IMR-90 (cell line): ENCODE results near the gene PRKCE. TPM values are rescaled to one million over a fixed set of nuclear protein-coding genes. Genes with fewer than 3 reads are reported as not detected.

ENCODE experiments used
- ATAC-seq: fragments of 200-7000 bp; cut with Tn5 transposase; 2 replicates; pipeline ENCODE4 v1.9.1; 2020; ENCODE audit warnings: low read depth, mild to moderate bottlenecking, moderate library complexity
- BruUV-seq: library from RNA; stranded (reverse); fragments of 400-500 nt; replicated peaks from 2 replicates; lab custom pipeline; 2021; lab: Mats Ljungman, UMichigan
- CTCF ChIA-PET: fragments of 300-600 bp; formaldehyde crosslinking; extraction: SDS; loops from one replicate; lab custom pipeline; 2021; ENCODE audit warnings: antibody characterized with exemption; lab: Yijun Ruan, JAX
- POLR2A ChIA-PET: fragments of 300-600 bp; sonication (Branson Sonifier 250); formaldehyde crosslinking; loops from one replicate; lab custom pipeline; 2022; ENCODE audit warnings: antibody characterized with exemption; ENCODE audit not compliant: unreplicated experiment; lab: Charles Lee
- DNase-seq: peaks from one replicate; pipeline ENCODE4 v3.0.0; 2013
- H2AFZ ChIP-seq: replicated peaks from 2 replicates; pipeline ENCODE3; 2013; ENCODE audit warnings: low read length, mild to moderate bottlenecking; ENCODE audit not compliant: poor library complexity
- H2AK5ac ChIP-seq: 2 replicates; pipeline ENCODE4 v1.6.1; 2013; ENCODE audit warnings: low read depth, low read length, inconsistent platforms
- H2AK9ac ChIP-seq: replicated peaks from 2 replicates; pipeline ENCODE3; 2013; ENCODE audit warnings: mild to moderate bottlenecking, low read depth, low read length, moderate library complexity; ENCODE audit not compliant: poor library complexity
- H2BK120ac ChIP-seq: 2 replicates; pipeline ENCODE4 v1.6.1; 2013; ENCODE audit warnings: low read depth, low read length, inconsistent platforms
- H2BK15ac ChIP-seq: 3 replicates; pipeline ENCODE4 v1.6.1; 2013; ENCODE audit warnings: low read depth, low read length, inconsistent platforms
- H2BK20ac ChIP-seq: 2 replicates; pipeline ENCODE4 v1.6.1; 2013; ENCODE audit warnings: low read depth, mild to moderate bottlenecking, inconsistent platforms, low read length, moderate library complexity
- H2BK5ac ChIP-seq: 2 replicates; pipeline ENCODE4 v1.6.1; 2013; ENCODE audit warnings: mild to moderate bottlenecking, low read depth, low read length, inconsistent platforms; ENCODE audit not compliant: poor library complexity, severe bottlenecking
- H3K14ac ChIP-seq: replicated peaks from 2 replicates; pipeline ENCODE4 v1.6.1; 2013; ENCODE audit warnings: low read depth, low read length, inconsistent platforms
- H3K18ac ChIP-seq: 2 replicates; pipeline ENCODE4 v1.6.1; 2013; ENCODE audit warnings: low read depth, low read length, control low read depth
- H3K23ac ChIP-seq: 2 replicates; pipeline ENCODE4 v1.6.1; 2013; ENCODE audit warnings: low read depth, low read length, inconsistent platforms
- H3K27ac ChIP-seq: 2 replicates; pipeline ENCODE4 v1.5.1; 2013; ENCODE audit warnings: mild to moderate bottlenecking, control low read depth, low read length; ENCODE audit not compliant: insufficient read depth
- H3K27me3 ChIP-seq: 2 replicates; pipeline ENCODE4 v1.6.1; 2013; ENCODE audit warnings: low read length; ENCODE audit not compliant: control insufficient read depth, insufficient read depth
- H3K36me3 ChIP-seq: 2 replicates; pipeline ENCODE4 v1.6.1; 2013; ENCODE audit warnings: low read length, mixed read lengths; ENCODE audit not compliant: control insufficient read depth, insufficient read depth
- H3K4ac ChIP-seq: 2 replicates; pipeline ENCODE4 v1.6.1; 2013; ENCODE audit warnings: low read depth, low read length, inconsistent platforms
- H3K4me1 ChIP-seq: 2 replicates; pipeline ENCODE4 v1.6.1; 2013; ENCODE audit warnings: low read length, mixed read lengths; ENCODE audit not compliant: control insufficient read depth, insufficient read depth
- H3K4me2 ChIP-seq: 2 replicates; pipeline ENCODE4 v1.6.1; 2013; ENCODE audit warnings: low read depth, mild to moderate bottlenecking, control low read depth, low read length, moderate library complexity
- H3K4me3 ChIP-seq: 2 replicates; pipeline ENCODE4 v1.5.1; 2013; ENCODE audit warnings: low read depth, mild to moderate bottlenecking, control low read depth, low read length, moderate library complexity; ENCODE audit not compliant: insufficient read depth
- H3K56ac ChIP-seq: 2 replicates; pipeline ENCODE4 v1.6.1; 2013; ENCODE audit warnings: low read length, inconsistent platforms; ENCODE audit not compliant: insufficient read depth; ENCODE audit errors: extremely low read depth
- H3K79me1 ChIP-seq, 2 experiments: 2 replicates each; pipeline ENCODE4 v1.6.1; 2013; ENCODE audit warnings: low read length in 2 of 2, inconsistent platforms in 1 of 2, low read depth in 1 of 2
- H3K9ac ChIP-seq: 2 replicates; pipeline ENCODE4 v1.6.1; 2013; ENCODE audit warnings: low read depth, low read length, control low read depth
- H3K9me1 ChIP-seq: 2 replicates; pipeline ENCODE4 v1.6.1; 2013; ENCODE audit warnings: low read length, inconsistent platforms; ENCODE audit not compliant: insufficient read depth
- H3K9me3 ChIP-seq: 2 replicates; pipeline ENCODE4 v1.6.1; 2013; ENCODE audit warnings: low read length; ENCODE audit not compliant: control insufficient read depth, insufficient read depth
- H4K20me1 ChIP-seq: 2 replicates; pipeline ENCODE4 v1.6.1; 2013; ENCODE audit warnings: low read length, inconsistent platforms; ENCODE audit not compliant: insufficient read depth
- H4K5ac ChIP-seq: 2 replicates; pipeline ENCODE4 v1.6.1; 2013; ENCODE audit warnings: mild to moderate bottlenecking, low read depth, low read length, control low read depth
- H4K8ac ChIP-seq, 2 experiments: 2 replicates each; pipeline ENCODE4 v1.6.1; 2013; ENCODE audit warnings: low read depth in 2 of 2, low read length in 2 of 2, control low read depth in 1 of 2, inconsistent platforms in 1 of 2
- H4K91ac ChIP-seq: 2 replicates; pipeline ENCODE4 v1.6.1; 2013; ENCODE audit warnings: low read depth, low read length, inconsistent platforms; ENCODE audit not compliant: insufficient read depth
- BHLHE40 ChIP-seq: fragments of 150-350 bp; IDR thresholded peaks from 2 replicates; pipeline ENCODE4 v1.6.1; 2016; ENCODE audit warnings: mild to moderate bottlenecking, low read depth, low read length
- CEBPB ChIP-seq: IDR thresholded peaks from 2 replicates; pipeline ENCODE4 v1.6.1; 2012; ENCODE audit warnings: low read depth, low read length, improper control_type of control experiment
- FOS ChIP-seq: fragments of 150-350 bp; IDR thresholded peaks from 2 replicates; pipeline ENCODE4 v1.6.1; 2016; ENCODE audit warnings: low read depth, low read length
- MAFK ChIP-seq: IDR thresholded peaks from 2 replicates; pipeline ENCODE4 v1.6.1; 2012; ENCODE audit warnings: low read depth, low read length, improper control_type of control experiment
- MXI1 ChIP-seq: IDR thresholded peaks from 2 replicates; pipeline ENCODE4 v1.6.1; 2012; ENCODE audit warnings: low read depth, mild to moderate bottlenecking, low read length, moderate library complexity, borderline replicate concordance
- NFE2L2 ChIP-seq: fragments of 150-350 bp; IDR thresholded peaks from 2 replicates; pipeline ENCODE4 v1.6.1; 2016; ENCODE audit warnings: low read depth, mild to moderate bottlenecking, low read length
- POLR2A ChIP-seq: IDR thresholded peaks from 2 replicates; pipeline ENCODE4 v1.6.1; 2012; ENCODE audit warnings: mild to moderate bottlenecking, low read depth, low read length
- RAD21 ChIP-seq: IDR thresholded peaks from 2 replicates; pipeline ENCODE4 v1.6.1; 2012; ENCODE audit warnings: low read length, improper control_type of control experiment
- RFX5 ChIP-seq: IDR thresholded peaks from 2 replicates; pipeline ENCODE4 v1.8.0; 2012; ENCODE audit warnings: low read depth, mild to moderate bottlenecking, low read length, moderate library complexity
- SMC3 ChIP-seq: fragments of 150-350 bp; IDR thresholded peaks from 2 replicates; pipeline ENCODE4 v1.6.1; 2016; ENCODE audit warnings: low read depth, mild to moderate bottlenecking, antibody characterized with exemption, low read length, moderate library complexity
- WGBS, 2 experiments: methylation state at CpG; one replicate each; pipeline versions ENCODE4 v1.1.5 to v1.1.7; 2013; ENCODE audit warnings: missing lambda C conversion rate in 2 of 2; ENCODE audit not compliant: insufficient read length in 1 of 2; ENCODE audit errors: extremely low coverage in 2 of 2; 5-methylcytosine and 5-hydroxymethylcytosine counted together
- dilution Hi-C: fragments of 300-500 bp; cut with HindIII; formaldehyde crosslinking; loops from one replicate; pipeline ENCODE4 v1.14.3; 2018; ENCODE audit warnings: low sequenced_read_pairs; ENCODE audit not compliant: unreplicated experiment
- in situ Hi-C: fragments of 300-500 bp; cut with MboI; formaldehyde crosslinking; loops from 3 replicates; pipeline ENCODE4 v1.14.3; 2019; ENCODE audit warnings: low sequenced_read_pairs, inconsistent platforms, mixed read lengths
- intact Hi-C: fragments of 100-400 bp; cut with micrococcal nuclease; formaldehyde crosslinking; loops from 2 replicates; pipeline ENCODE4 v1.10.0; 2022
- polyA plus RNA-seq, 3 experiments: library from polyadenylated mRNA; depleted of rRNA; stranded (reverse); fragments of >200 nt; gene quantifications; 2 replicates each; pipeline ENCODE4 v1.2.3, GENCODE V29; 2012; ENCODE audit warnings: low replicate concordance in 1 of 3
- total RNA-seq: library from RNA; depleted of rRNA; stranded (reverse); fragments of >200 nt; gene quantifications from 2 replicates; pipeline ENCODE4 v1.2.3, GENCODE V29; 2012
- TF ChIP-seq, protein P1 (sequence below): conservative IDR thresholded peaks from 2 replicates; pipeline ENCODE4 v1.5.1; 2012; ENCODE audit warnings: mild to moderate bottlenecking, low read depth, low read length, improper control_type of control experiment
- TF ChIP-seq, protein P2 (sequence below): fragments of 150-350 bp; IDR thresholded peaks from 2 replicates; pipeline ENCODE4 v1.6.1; 2016; ENCODE audit warnings: low read depth, mild to moderate bottlenecking, low read length, moderate library complexity, borderline replicate concordance
- TF ChIP-seq, protein P3 (sequence below): fragments of 150-350 bp; IDR thresholded peaks from 2 replicates; pipeline ENCODE4 v1.6.1; 2017; ENCODE audit warnings: mild to moderate bottlenecking, antibody characterized with exemption, low read length, low read depth

PRKCE gene
- total and polyA plus RNA-seq, 2 of the 4 experiments (the other 2 are of a cell fraction): 8.1 to 32.4 TPM

DNA sequence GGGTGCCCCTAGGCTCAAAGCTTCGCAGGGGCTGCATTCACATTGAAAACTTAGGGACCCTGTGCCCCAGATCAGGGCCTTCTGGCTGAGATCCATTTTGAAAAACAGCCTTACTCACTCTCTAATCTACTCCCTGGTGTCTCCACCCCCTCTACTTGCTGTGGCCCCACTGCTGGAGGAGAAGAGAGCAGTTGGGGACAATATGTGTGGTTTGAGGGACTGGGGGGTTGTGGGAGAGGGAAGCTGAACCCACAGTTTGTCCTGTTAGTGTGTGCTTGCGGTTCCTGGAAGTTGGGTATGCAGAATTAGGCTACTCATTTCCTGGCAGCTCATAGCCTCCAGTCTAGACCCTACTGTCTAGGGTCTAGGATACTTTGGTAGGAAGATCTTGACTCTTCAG, 211.4 kb downstream of the PRKCE start:
- CTCF ChIA-PET: no interaction called here
- no peaks in the 10 kb centered on the region for H4K20me1 ChIP-seq
- H3K27me3 ChIP-seq: no peaks in the 10 kb centered on the region
- H4K5ac ChIP-seq: no peak overlapping the region
- H3K9ac ChIP-seq: no peak overlapping the region
- no peak overlapping the region for H2BK15ac ChIP-seq
- H3K14ac ChIP-seq: no peak overlapping the region
- H3K4me1 ChIP-seq: peaks cover 3% of the 10 kb centered on the region; the same call in 1 of the 2 replicates
- H2AFZ ChIP-seq: no peak overlapping the region
- no CpG with 5 or more reads among the region's 2 CpGs for WGBS, 2 experiments
- H3K4ac ChIP-seq: no peak overlapping the region
- no peak overlapping the region for H3K4me2 ChIP-seq
- no peak overlapping the region for H2BK120ac ChIP-seq
- H3K27ac ChIP-seq: no peak overlapping the region
- no peaks in the 10 kb centered on the region for H3K36me3 ChIP-seq
- no peak for TF ChIP-seq RFX5
- TF ChIP-seq MAFK: no peak
- no peak for TF ChIP-seq NFE2L2
- TF ChIP-seq, protein P1, sequence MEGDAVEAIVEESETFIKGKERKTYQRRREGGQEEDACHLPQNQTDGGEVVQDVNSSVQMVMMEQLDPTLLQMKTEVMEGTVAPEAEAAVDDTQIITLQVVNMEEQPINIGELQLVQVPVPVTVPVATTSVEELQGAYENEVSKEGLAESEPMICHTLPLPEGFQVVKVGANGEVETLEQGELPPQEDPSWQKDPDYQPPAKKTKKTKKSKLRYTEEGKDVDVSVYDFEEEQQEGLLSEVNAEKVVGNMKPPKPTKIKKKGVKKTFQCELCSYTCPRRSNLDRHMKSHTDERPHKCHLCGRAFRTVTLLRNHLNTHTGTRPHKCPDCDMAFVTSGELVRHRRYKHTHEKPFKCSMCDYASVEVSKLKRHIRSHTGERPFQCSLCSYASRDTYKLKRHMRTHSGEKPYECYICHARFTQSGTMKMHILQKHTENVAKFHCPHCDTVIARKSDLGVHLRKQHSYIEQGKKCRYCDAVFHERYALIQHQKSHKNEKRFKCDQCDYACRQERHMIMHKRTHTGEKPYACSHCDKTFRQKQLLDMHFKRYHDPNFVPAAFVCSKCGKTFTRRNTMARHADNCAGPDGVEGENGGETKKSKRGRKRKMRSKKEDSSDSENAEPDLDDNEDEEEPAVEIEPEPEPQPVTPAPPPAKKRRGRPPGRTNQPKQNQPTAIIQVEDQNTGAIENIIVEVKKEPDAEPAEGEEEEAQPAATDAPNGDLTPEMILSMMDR: no peak
- TF ChIP-seq, protein P2, sequence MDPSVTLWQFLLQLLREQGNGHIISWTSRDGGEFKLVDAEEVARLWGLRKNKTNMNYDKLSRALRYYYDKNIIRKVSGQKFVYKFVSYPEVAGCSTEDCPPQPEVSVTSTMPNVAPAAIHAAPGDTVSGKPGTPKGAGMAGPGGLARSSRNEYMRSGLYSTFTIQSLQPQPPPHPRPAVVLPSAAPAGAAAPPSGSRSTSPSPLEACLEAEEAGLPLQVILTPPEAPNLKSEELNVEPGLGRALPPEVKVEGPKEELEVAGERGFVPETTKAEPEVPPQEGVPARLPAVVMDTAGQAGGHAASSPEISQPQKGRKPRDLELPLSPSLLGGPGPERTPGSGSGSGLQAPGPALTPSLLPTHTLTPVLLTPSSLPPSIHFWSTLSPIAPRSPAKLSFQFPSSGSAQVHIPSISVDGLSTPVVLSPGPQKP: no peak
- no peak for TF ChIP-seq MXI1
- no peak for TF ChIP-seq SMC3
- no peak for TF ChIP-seq FOS
- TF ChIP-seq, protein P3, sequence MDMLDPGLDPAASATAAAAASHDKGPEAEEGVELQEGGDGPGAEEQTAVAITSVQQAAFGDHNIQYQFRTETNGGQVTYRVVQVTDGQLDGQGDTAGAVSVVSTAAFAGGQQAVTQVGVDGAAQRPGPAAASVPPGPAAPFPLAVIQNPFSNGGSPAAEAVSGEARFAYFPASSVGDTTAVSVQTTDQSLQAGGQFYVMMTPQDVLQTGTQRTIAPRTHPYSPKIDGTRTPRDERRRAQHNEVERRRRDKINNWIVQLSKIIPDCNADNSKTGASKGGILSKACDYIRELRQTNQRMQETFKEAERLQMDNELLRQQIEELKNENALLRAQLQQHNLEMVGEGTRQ: no peak
- no peak for TF ChIP-seq BHLHE40
- TF ChIP-seq CEBPB: no peak
- TF ChIP-seq RAD21: no peak
- TF ChIP-seq POLR2A: no peak
- no peak overlapping the region for H2AK9ac ChIP-seq
- BruUV-seq: no TSS peak
- H2AK5ac ChIP-seq: no peak overlapping the region
- POLR2A ChIA-PET: no interaction called here
- no peak overlapping the region for H2BK20ac ChIP-seq
- in situ Hi-C loops: no loop called here
- H3K4me3 ChIP-seq: no peak overlapping the region
- H3K56ac ChIP-seq: no peak overlapping the region
- H4K8ac ChIP-seq: no peak overlapping the region
- intact Hi-C loops: loop anchor here (5.0 kb wide), 1 partner anchor 74 kb away; no protein-coding TSS in a partner anchor
- ATAC-seq (no peak), DNase-seq (no peak)
- no peak overlapping the region for H3K18ac ChIP-seq
- no peak overlapping the region for H3K23ac ChIP-seq
- no peak overlapping the region for H2BK5ac ChIP-seq
- H4K91ac ChIP-seq: no peak overlapping the region
- peaks cover 0 to 5% of the 10 kb centered on the region in 2 experiments; a peak in 1 of 4 replicates for H3K79me1 ChIP-seq
- 0 out of 2 replicates have a peak, but pooled peaks cover 3% of the 10 kb centered on the region for H3K9me1 ChIP-seq
- no peaks in the 10 kb centered on the region for H3K9me3 ChIP-seq
- dilution Hi-C loops: no loop called here
